Endothelial cell of umbilical vein (primary cell): ENCODE data around the gene ACAA2. TPM values are rescaled to one million over a fixed set of nuclear protein-coding genes. Genes with fewer than 3 reads are reported as not detected.

Source experiments
- BruUV-seq: library from RNA; stranded (reverse); fragments of 400-500 nt; replicated peaks from 2 replicates; lab custom pipeline; 2021; lab: Mats Ljungman, UMichigan
- CTCF ChIA-PET: fragments of 300-600, 350-600 bp; sonication (Branson Sonifier 250); formaldehyde crosslinking; loops from one replicate; lab custom pipeline; 2021; ENCODE audit warnings: antibody characterized with exemption, inconsistent platforms; lab: Charles Lee
- POLR2A ChIA-PET: fragments of 300-600, 350-600 bp; sonication (Branson Sonifier 250); formaldehyde crosslinking; loops from one replicate; lab custom pipeline; 2021; ENCODE audit warnings: antibody characterized with exemption, inconsistent platforms; lab: Charles Lee
- DNase-seq: peaks from one replicate; pipeline ENCODE4 v3.0.0-alpha.2; 2011; ENCODE audit warnings: low read depth, low spot score
- FAIRE-seq: peaks from 2 replicates; lab custom pipeline; 2011; peaks lifted over from hg19 to GRCh38; lab: Jason Lieb, UNC
- H2AFZ ChIP-seq: 2 replicates; pipeline ENCODE4 v1.6.0; 2012; ENCODE audit warnings: low read depth, low read length, control low read depth, inconsistent platforms
- H3K27ac ChIP-seq: 2 replicates; pipeline ENCODE4 v1.5.1; 2011; ENCODE audit warnings: low read depth, mild to moderate bottlenecking, control low read depth, low read length, moderate library complexity; ENCODE audit not compliant: insufficient read depth
- H3K27me3 ChIP-seq, 2 experiments: 2 replicates each; pipeline versions ENCODE4 v1.6.0 to v1.6.1; 2011; ENCODE audit warnings: low read length in 2 of 2, mixed read lengths in 1 of 2; ENCODE audit not compliant: control insufficient read depth in 2 of 2, insufficient read depth in 2 of 2
- H3K36me3 ChIP-seq, 2 experiments: 2 replicates in 1 of 2; 3 replicates in 1 of 2; pipeline ENCODE4 v1.5.1; 2011; ENCODE audit warnings: low read length in 2 of 2, mild to moderate bottlenecking in 1 of 2, moderate library complexity in 1 of 2; ENCODE audit not compliant: control insufficient read depth in 2 of 2, insufficient read depth in 2 of 2; ENCODE audit errors: extremely low read depth in 1 of 2
- H3K4me1 ChIP-seq: 3 replicates; pipeline ENCODE4 v1.5.1; 2011; ENCODE audit warnings: mild to moderate bottlenecking, low read length; ENCODE audit not compliant: control insufficient read depth, insufficient read depth; ENCODE audit errors: extremely low read depth
- H3K4me2 ChIP-seq: 2 replicates; pipeline ENCODE4 v1.6.1; 2011; ENCODE audit warnings: low read length, control low read depth, mixed read lengths; ENCODE audit not compliant: insufficient read depth
- H3K4me3 ChIP-seq, 3 experiments: fragments of 200-600 bp in 1 of 3; sonication (generic), shearing (Covaris generic) in 1 of 3; replicated peaks in 1 of 3; 2 replicates each; pipeline ENCODE4 v1.5.1; 2011 to 2016; ENCODE audit warnings: control low read depth in 3 of 3, low read length in 3 of 3, mild to moderate bottlenecking in 2 of 3, inconsistent platforms in 1 of 3, low read depth in 1 of 3, moderate library complexity in 1 of 3; ENCODE audit not compliant: insufficient read depth in 1 of 3
- H3K79me2 ChIP-seq: 2 replicates; pipeline ENCODE4 v1.6.0; 2012; ENCODE audit warnings: low read length, inconsistent platforms; ENCODE audit not compliant: control insufficient read depth, insufficient read depth
- H3K9ac ChIP-seq: replicated peaks from 2 replicates; pipeline ENCODE3; 2011; ENCODE audit warnings: low read length, control low read depth; ENCODE audit not compliant: insufficient read depth; ENCODE audit errors: extremely low read depth
- H3K9me1 ChIP-seq: replicated peaks from 3 replicates; pipeline ENCODE4 v1.6.0; 2011; ENCODE audit warnings: mild to moderate bottlenecking, low read length; ENCODE audit not compliant: control insufficient read depth, insufficient read depth; ENCODE audit errors: extremely low read depth
- H3K9me3 ChIP-seq: replicated peaks from 2 replicates; pipeline ENCODE4 v1.5.1; 2012; ENCODE audit warnings: low read length, inconsistent platforms; ENCODE audit not compliant: control insufficient read depth, insufficient read depth
- H4K20me1 ChIP-seq: replicated peaks from 2 replicates; pipeline ENCODE3; 2011; ENCODE audit warnings: mild to moderate bottlenecking, low read length; ENCODE audit not compliant: control insufficient read depth, insufficient read depth; ENCODE audit errors: extremely low read depth
- CTCF ChIP-seq, 2 donors: IDR thresholded peaks; 1 replicate in 1 of 2; 2 replicates in 1 of 2; pipeline ENCODE4 v1.5.1; 2011; ENCODE audit warnings: low read length in 2 of 2, mild to moderate bottlenecking in 2 of 2, moderate library complexity in 2 of 2, control low read depth in 1 of 2, inconsistent platforms in 1 of 2, low read depth in 1 of 2; ENCODE audit not compliant: insufficient read depth in 1 of 2; ENCODE audit errors: extremely low read depth in 1 of 2
- EZH2 ChIP-seq: IDR thresholded peaks from 2 replicates; pipeline ENCODE4 v1.6.1; 2012; ENCODE audit warnings: borderline replicate concordance, low read depth, mild to moderate bottlenecking, moderate library complexity, low read length, inconsistent platforms; ENCODE audit not compliant: severe bottlenecking
- FOS ChIP-seq: IDR thresholded peaks from 2 replicates; pipeline ENCODE4 v1.6.1; 2011; ENCODE audit warnings: mild to moderate bottlenecking, low read length, moderate library complexity, borderline replicate concordance; ENCODE audit not compliant: insufficient read depth
- GATA2 ChIP-seq: IDR thresholded peaks from 2 replicates; pipeline ENCODE4 v1.7.0; 2011; ENCODE audit warnings: low read depth, mild to moderate bottlenecking, moderate library complexity, mixed read lengths, low read length; ENCODE audit not compliant: insufficient read length, insufficient read depth
- JUN ChIP-seq: IDR thresholded peaks from 2 replicates; pipeline ENCODE4 v1.6.1; 2011; ENCODE audit warnings: borderline replicate concordance, low read depth; ENCODE audit not compliant: insufficient read length, insufficient read depth
- MAX ChIP-seq: IDR thresholded peaks from 2 replicates; pipeline ENCODE4 v1.6.1; 2011; ENCODE audit not compliant: insufficient read depth, insufficient read length
- MYC ChIP-seq: IDR thresholded peaks from one replicate; pipeline ENCODE4 v1.6.1; 2011; ENCODE audit warnings: mild to moderate bottlenecking, low read depth, low read length
- POLR2A ChIP-seq: IDR thresholded peaks from 2 replicates; pipeline ENCODE4 v1.6.1; 2012; ENCODE audit warnings: low read depth, mild to moderate bottlenecking, control low read depth, low read length
- POLR2AphosphoS5 ChIP-seq: IDR thresholded peaks from 2 replicates; pipeline ENCODE4 v1.6.1; 2012; ENCODE audit warnings: low read depth, mild to moderate bottlenecking, control low read depth, low read length, moderate library complexity; ENCODE audit not compliant: insufficient read depth
- dilution Hi-C: fragments of 300-500 bp; cut with MboI; formaldehyde crosslinking; loops from one replicate; pipeline ENCODE4 v1.15.0; 2019; ENCODE audit warnings: low sequenced_read_pairs; ENCODE audit not compliant: extremely low pct_ligation_motif_present
- intact Hi-C: fragments of 100-400 bp; cut with micrococcal nuclease; formaldehyde crosslinking; loops from one replicate; pipeline ENCODE4 v1.10.0; 2022
- polyA plus RNA-seq, 4 experiments: library from polyadenylated mRNA; depleted of rRNA in 3 of 4; stranded (reverse) in 3 of 4; unstranded in 1 of 4; fragments of >200 nt; gene quantifications; 2 replicates each; pipeline versions ENCODE4 v1.2.1 to v1.2.3, GENCODE V29; 2011 to 2012; ENCODE audit warnings: missing spikeins in 1 of 4
- total RNA-seq: library from RNA; stranded (reverse); gene quantifications from 2 replicates; pipeline ENCODE4 v1.2.3, GENCODE V29; 2021

The ACAA2 gene
- total and polyA plus RNA-seq, 2 donors (not counting 3 experiments of a cell fraction or from before 2014, with no cell fraction given) = 18.6 to 44.9 TPM

GRCh38 chr18:49846718-49847470 lies 33.6 kb upstream of the ACAA2 start:
- H3K27ac ChIP-seq = no peak overlapping the region
- dilution Hi-C loops (no loop called here), intact Hi-C loops (no loop called here)
- no peak overlapping the region for H2AFZ ChIP-seq
- peaks cover 13% of the 10 kb centered on the region for H3K4me1 ChIP-seq
- no peak overlapping the region for H3K9ac ChIP-seq
- H3K36me3 ChIP-seq = no peaks in the 10 kb centered on the region
- H3K27me3 ChIP-seq = no peaks in the 10 kb centered on the region
- no peaks in the 10 kb centered on the region for H3K9me3 ChIP-seq
- no peaks in the 10 kb centered on the region for H3K9me1 ChIP-seq
- CTCF ChIA-PET = interaction anchor here (0.9 to 5.6 kb wide), 5 partner anchors 12 to 338 kb away, joined by 3 to 38 read pairs (median 3); no protein-coding TSS in a partner anchor
- DNase-seq (no peak), FAIRE-seq (no peak)
- TF ChIP-seq POLR2A = no peak
- TF ChIP-seq MAX = no peak
- TF ChIP-seq MYC = no peak
- TF ChIP-seq CTCF (IDR thresholded peaks at IDR 0.05; ENCODE audit: extremely low read depth in 1 of 2, insufficient read depth in 1 of 2, low read depth in 1 of 2, low read length in 2 of 2) = no peak
- TF ChIP-seq EZH2 = no peak
- no peak for TF ChIP-seq FOS
- no peak for TF ChIP-seq GATA2
- TF ChIP-seq POLR2AphosphoS5 = no peak
- no peak for TF ChIP-seq JUN
- H3K79me2 ChIP-seq = no peaks in the 10 kb centered on the region
- POLR2A ChIA-PET = interaction anchor here (1.2 kb wide), 1 partner anchor 11 kb away, joined by 3 read pairs; no protein-coding TSS in a partner anchor
- H3K4me2 ChIP-seq = no peak overlapping the region
- BruUV-seq = no TSS peak
- H4K20me1 ChIP-seq = no peaks in the 10 kb centered on the region
- no peak overlapping the region for H3K4me3 ChIP-seq
